RCC 7860 (cell line): Measurements from ENCODE around the gene TALDO1.
"Not testable (repeated sequence)": the region's sequence is repeated elsewhere in the genome, so short reads cannot be mapped to it uniquely, and the experiment has no call there.

Experiments
- DNase-seq: peaks from one replicate; pipeline ENCODE4 v3.0.0-alpha.2; 2015; ENCODE audit warnings: low spot score
- FAIRE-seq: peaks from 2 replicates; lab custom pipeline; 2012; peaks lifted over from hg19 to GRCh38; lab: Jason Lieb, UNC

The TALDO1 gene

GRCh38 chr11:733072-733471, 14.2 kb upstream of the TALDO1 start:
- FAIRE-seq (no peak), DNase-seq (no peak)

GRCh38 chr11:734541-734940, 12.7 kb upstream of the TALDO1 start:
- FAIRE-seq, result not testable (repeated sequence)

GRCh38 chr11:737366-737765, 9.9 kb upstream of the TALDO1 start:
- no peak for FAIRE-seq
- no peak for DNase-seq

More at GRCh38 chr11:734541-734940, 12.7 kb upstream of the TALDO1 start:
- not testable (repeated sequence) for DNase-seq

GRCh38 chr11:737899-738298, 9.4 kb upstream of the TALDO1 start:
- not testable (repeated sequence) for DNase-seq, FAIRE-seq

GRCh38 chr11:742156-742546, 5.1 kb upstream of the TALDO1 start:
- DNase-seq, result no peak
- no peak for FAIRE-seq

GRCh38 chr11:742571-743201, 4.6 kb upstream of the TALDO1 start:
- FAIRE-seq (no peak), DNase-seq (no peak)

GRCh38 chr11:745428-745827, 1.8 kb upstream of the TALDO1 start:
- DNase-seq (no peak), FAIRE-seq (no peak)

GRCh38 chr11:746289-747157, 741 bp upstream of the TALDO1 start:
- FAIRE-seq (no peak), DNase-seq (peak; percentile 46)

GRCh38 chr11:748007-748359, 719 bp downstream of the TALDO1 start:
- FAIRE-seq, result no peak

GRCh38 chr11:749731-750130, 2.5 kb downstream of the TALDO1 start:
- FAIRE-seq (no peak), DNase-seq (no peak)

More at GRCh38 chr11:748007-748359, 719 bp downstream of the TALDO1 start:
- DNase-seq, result no peak

GRCh38 chr11:760236-760635, 13.0 kb downstream of the TALDO1 start:
- FAIRE-seq, result no peak

GRCh38 chr11:761526-762108, 14.4 kb downstream of the TALDO1 start:
- FAIRE-seq (no peak), DNase-seq (no peak)

More at GRCh38 chr11:760236-760635, 13.0 kb downstream of the TALDO1 start:
- DNase-seq, result no peak

- peak; percentile 79 for FAIRE-seq
- DNase-seq, result peak; percentile 85
These were observed 15.3 kb downstream of the TALDO1 start for GRCh38 chr11:762421-763072.

GRCh38 chr11:763073-763463, 15.8 kb downstream of the TALDO1 start:
- FAIRE-seq (no peak), DNase-seq (no peak)

GRCh38 chr11:763549-764321, 16.5 kb downstream of the TALDO1 start:
- DNase-seq (no peak), FAIRE-seq (no peak)

GRCh38 chr11:764322-765024, 17.2 kb downstream of the TALDO1 start:
- DNase-seq, result no peak
- no peak for FAIRE-seq

- FAIRE-seq, result no peak
These were observed 17.9 kb downstream of the TALDO1 start for GRCh38 chr11:765025-765801.

GRCh38 chr11:765802-766091, 18.5 kb downstream of the TALDO1 start:
- FAIRE-seq (no peak), DNase-seq (no peak)

More at GRCh38 chr11:765025-765801, 17.9 kb downstream of the TALDO1 start:
- peak; percentile 31 for DNase-seq
